Vagina (tissue), 2 donors: ENCODE measurements around the gene LDLRAD4. TPM values are rescaled to one million over a fixed set of nuclear protein-coding genes. Genes with fewer than 3 reads are reported as not detected.

Experiments
- DNase-seq, 2 donors: peaks; one replicate each; pipeline ENCODE4 v3.0.0-alpha.2; 2017; ENCODE audit errors: extremely low spot score in 2 of 2
- H3K27ac ChIP-seq: fragments of 200-600 bp; sonication (generic); one replicate; pipeline ENCODE4 v1.5.1; 2019
- H3K27me3 ChIP-seq: fragments of 200-600 bp; sonication (generic); one replicate; pipeline ENCODE4 v1.5.1; 2019
- H3K36me3 ChIP-seq, 2 donors: fragments of 200-600 bp; sonication (generic); one replicate each; pipeline ENCODE4 v1.5.1; 2017 to 2019
- H3K4me1 ChIP-seq: fragments of 200-600 bp; sonication (generic); one replicate; pipeline ENCODE4 v1.5.1; 2019
- H3K4me3 ChIP-seq, 2 donors: fragments of 200-600 bp; sonication (generic); 1 replicate in 1 of 2; 2 replicates in 1 of 2; pipeline ENCODE4 v1.5.1; 2016 to 2019
- H3K9me3 ChIP-seq: fragments of 200-600 bp; sonication (generic); one replicate; pipeline ENCODE4 v1.5.1; 2019
- CTCF ChIP-seq, 3 experiments: fragments of 450-650 bp in 2 of 3; fragments of 200-600 bp in 1 of 3; sonication (generic) in 1 of 3; IDR thresholded peaks; one replicate each; pipeline ENCODE4 v1.5.1; 2017 to 2019; ENCODE audit warnings: antibody characterized with exemption in 3 of 3, mild to moderate bottlenecking in 2 of 3, moderate library complexity in 2 of 3
- POLR2A ChIP-seq, 2 donors: fragments of 450-650 bp; IDR thresholded peaks; one replicate each; pipeline ENCODE4 v1.6.1; 2017; ENCODE audit warnings: antibody characterized with exemption in 2 of 2, mild to moderate bottlenecking in 2 of 2, moderate library complexity in 2 of 2
- POLR2AphosphoS5 ChIP-seq, 2 donors: sonication (generic); formaldehyde crosslinking; IDR thresholded peaks; one replicate each; pipeline ENCODE4 v1.9.0; 2017; ENCODE audit warnings: antibody characterized with exemption in 2 of 2, mild to moderate bottlenecking in 2 of 2, low read depth in 1 of 2; ENCODE audit not compliant: insufficient read depth in 1 of 2
- intact Hi-C: fragments of 100-400 bp; cut with DNase I; formaldehyde crosslinking; loops from one replicate; pipeline ENCODE4 v1.15.1; 2023
- total RNA-seq: library from RNA; depleted of rRNA; stranded (reverse); fragments of >200 nt; gene quantifications from one replicate; pipeline ENCODE4 v1.2.3, GENCODE V29; 2016

The LDLRAD4 gene
- total RNA-seq, 1 donor from 2014 or later = 24.3 TPM

DNA sequence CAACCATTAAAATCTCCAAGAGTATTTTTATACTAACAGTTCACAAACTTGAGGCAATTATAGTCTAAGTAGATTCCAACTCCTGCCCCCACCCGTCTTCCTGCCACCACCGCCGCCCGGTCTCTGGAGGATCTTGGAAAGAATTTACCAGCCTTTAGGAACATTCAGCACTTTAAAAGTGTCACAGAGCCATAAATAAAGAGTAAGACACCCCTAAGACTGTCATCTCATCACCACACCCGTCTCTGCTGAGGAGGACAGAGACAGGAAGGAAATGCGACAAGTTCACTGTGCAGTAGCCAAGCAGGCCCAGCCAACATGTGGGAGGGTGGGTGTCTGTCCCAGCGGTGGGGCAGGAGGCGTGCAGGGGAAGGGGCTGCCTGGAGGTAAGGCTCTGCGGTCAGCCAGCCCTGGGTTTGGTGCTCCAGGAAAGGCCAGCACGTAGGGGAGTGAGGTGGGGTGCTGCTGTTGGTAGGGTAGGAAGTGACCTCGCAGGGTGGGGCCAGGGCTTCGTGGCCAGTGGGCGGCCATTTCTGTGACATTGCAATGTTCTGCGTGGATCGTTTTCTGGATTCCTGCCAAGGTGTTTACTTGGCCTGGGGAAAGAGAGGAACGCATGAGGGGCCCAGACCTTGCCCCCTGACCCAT lies 396.2 kb downstream of the LDLRAD4 start:
- peak in 1 of 2 donors; percentile 84 for DNase-seq
- no peaks in the 10 kb centered on the region for H3K36me3 ChIP-seq
- intact Hi-C loops = loop anchor here (10.0 kb wide), 1 partner anchor 70 kb away; no protein-coding TSS in a partner anchor
- H3K4me3 ChIP-seq = no peak overlapping the region
- peak overlapping the region; percentile 33 for H3K27ac ChIP-seq
- peaks cover 29% of the 10 kb centered on the region for H3K4me1 ChIP-seq
- no peak for TF ChIP-seq CTCF (IDR thresholded peaks at IDR 0.05)
- TF ChIP-seq POLR2A (IDR thresholded peaks at IDR 0.05) = no peak
- no peak for TF ChIP-seq POLR2AphosphoS5 (IDR thresholded peaks at IDR 0.05; ENCODE audit: insufficient read depth in 1 of 2, low read depth in 1 of 2)
- H3K27me3 ChIP-seq = no peaks in the 10 kb centered on the region
- no peaks in the 10 kb centered on the region for H3K9me3 ChIP-seq

DNA sequence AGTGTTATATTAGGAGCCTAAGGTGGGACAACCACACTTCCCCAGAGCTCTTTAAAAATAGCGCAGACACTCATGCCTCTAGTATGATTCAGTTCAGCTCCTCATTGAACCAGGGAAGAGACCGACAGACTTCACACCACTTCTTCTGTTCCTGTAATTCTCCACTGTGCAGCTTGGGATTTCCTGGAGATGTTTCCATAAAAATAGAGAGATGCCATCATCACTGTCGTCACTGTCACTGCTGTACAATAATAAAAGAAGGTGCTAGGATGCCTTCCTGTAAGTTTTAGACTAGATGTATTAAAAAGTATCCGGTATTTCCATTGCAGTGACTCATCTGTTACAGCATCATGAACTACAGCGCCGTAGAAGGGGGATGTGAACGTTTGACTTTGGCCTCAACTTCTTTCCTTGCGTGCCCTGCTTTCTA lies 396.9 kb downstream of the LDLRAD4 start:
- no peaks in the 10 kb centered on the region for H3K27me3 ChIP-seq
- H3K27ac ChIP-seq = no peak overlapping the region
- no peaks in the 10 kb centered on the region for H3K36me3 ChIP-seq
- no peak overlapping the region for H3K4me3 ChIP-seq
- intact Hi-C loops = loop anchor here (10.0 kb wide), 1 partner anchor 71 kb away; no protein-coding TSS in a partner anchor
- no peak for TF ChIP-seq CTCF (IDR thresholded peaks at IDR 0.05)
- no peak for DNase-seq
- H3K4me1 ChIP-seq = peaks cover 26% of the 10 kb centered on the region
- H3K9me3 ChIP-seq = no peaks in the 10 kb centered on the region

DNA sequence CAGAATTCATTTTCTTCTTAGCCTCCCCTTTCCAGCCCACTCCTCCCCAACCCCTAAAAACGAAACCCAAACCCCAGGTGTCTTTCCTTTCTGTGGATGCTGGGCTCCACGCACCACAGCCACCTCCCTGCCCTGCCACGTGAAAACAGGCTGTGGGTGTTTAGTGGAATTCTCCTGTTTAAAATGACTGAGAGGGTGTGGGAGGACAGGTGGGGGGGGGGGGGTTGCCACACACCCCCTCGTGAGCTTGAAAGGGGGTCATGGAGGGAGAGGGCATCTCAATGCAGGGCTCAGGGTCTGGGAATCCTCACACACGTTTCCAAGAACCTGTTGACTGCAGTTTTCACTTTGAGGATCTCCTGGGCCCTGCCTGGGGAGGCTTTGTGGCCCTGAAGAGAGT lies 397.5 kb downstream of the LDLRAD4 start:
- H3K27ac ChIP-seq = no peak overlapping the region
- H3K9me3 ChIP-seq = no peaks in the 10 kb centered on the region
- TF ChIP-seq POLR2A (IDR thresholded peaks at IDR 0.05) (no peak), CTCF (IDR thresholded peaks at IDR 0.05) (no peak), POLR2AphosphoS5 (IDR thresholded peaks at IDR 0.05; ENCODE audit: insufficient read depth in 1 of 2, low read depth in 1 of 2) (no peak)
- peaks cover 20% of the 10 kb centered on the region for H3K4me1 ChIP-seq
- H3K36me3 ChIP-seq = no peaks in the 10 kb centered on the region
- DNase-seq = no peak
- intact Hi-C loops = loop anchor here (10.0 kb wide), 1 partner anchor 71 kb away; no protein-coding TSS in a partner anchor
- H3K27me3 ChIP-seq = no peaks in the 10 kb centered on the region
- H3K4me3 ChIP-seq = no peak overlapping the region

GRCh38 chr18:13616525-13617035 lies 398.0 kb downstream of the LDLRAD4 start:
- Histone ChIP-seq H3K9me3 (no peaks in the 10 kb centered on the region), H3K27me3 (no peaks in the 10 kb centered on the region), H3K4me3 (no peak overlapping the region), H3K36me3 (no peaks in the 10 kb centered on the region), H3K27ac (no peak overlapping the region), H3K4me1 (peaks cover 15% of the 10 kb centered on the region)
- intact Hi-C loops = loop anchor here (10.0 kb wide), 1 partner anchor 72 kb away; no protein-coding TSS in a partner anchor
- peak in 1 of 2 donors; percentile 77 for DNase-seq
- TF ChIP-seq CTCF (IDR thresholded peaks at IDR 0.05) (no peak), POLR2A (IDR thresholded peaks at IDR 0.05) (no peak), POLR2AphosphoS5 (IDR thresholded peaks at IDR 0.05; ENCODE audit: insufficient read depth in 1 of 2, low read depth in 1 of 2) (no peak)
